Thyroid gland (tissue), 4 donors: ENCODE results near the gene KMT2D.

Experiments
- CTCF ChIP-seq, 6 experiments: fragments of 200-600 bp in 3 of 6; fragments of 450-650 bp in 3 of 6; sonication (generic) in 3 of 6; IDR thresholded peaks; one replicate each; pipeline ENCODE4 v1.5.1; 2016 to 2019; ENCODE audit warnings: antibody characterized with exemption in 6 of 6, mild to moderate bottlenecking in 2 of 6, inconsistent platforms in 1 of 6, moderate library complexity in 1 of 6
- POLR2A ChIP-seq, 2 donors: fragments of 450-650 bp; IDR thresholded peaks; one replicate each; pipeline ENCODE4 v1.6.1; 2017; ENCODE audit warnings: antibody characterized with exemption in 2 of 2, mild to moderate bottlenecking in 2 of 2, moderate library complexity in 1 of 2

DNA sequence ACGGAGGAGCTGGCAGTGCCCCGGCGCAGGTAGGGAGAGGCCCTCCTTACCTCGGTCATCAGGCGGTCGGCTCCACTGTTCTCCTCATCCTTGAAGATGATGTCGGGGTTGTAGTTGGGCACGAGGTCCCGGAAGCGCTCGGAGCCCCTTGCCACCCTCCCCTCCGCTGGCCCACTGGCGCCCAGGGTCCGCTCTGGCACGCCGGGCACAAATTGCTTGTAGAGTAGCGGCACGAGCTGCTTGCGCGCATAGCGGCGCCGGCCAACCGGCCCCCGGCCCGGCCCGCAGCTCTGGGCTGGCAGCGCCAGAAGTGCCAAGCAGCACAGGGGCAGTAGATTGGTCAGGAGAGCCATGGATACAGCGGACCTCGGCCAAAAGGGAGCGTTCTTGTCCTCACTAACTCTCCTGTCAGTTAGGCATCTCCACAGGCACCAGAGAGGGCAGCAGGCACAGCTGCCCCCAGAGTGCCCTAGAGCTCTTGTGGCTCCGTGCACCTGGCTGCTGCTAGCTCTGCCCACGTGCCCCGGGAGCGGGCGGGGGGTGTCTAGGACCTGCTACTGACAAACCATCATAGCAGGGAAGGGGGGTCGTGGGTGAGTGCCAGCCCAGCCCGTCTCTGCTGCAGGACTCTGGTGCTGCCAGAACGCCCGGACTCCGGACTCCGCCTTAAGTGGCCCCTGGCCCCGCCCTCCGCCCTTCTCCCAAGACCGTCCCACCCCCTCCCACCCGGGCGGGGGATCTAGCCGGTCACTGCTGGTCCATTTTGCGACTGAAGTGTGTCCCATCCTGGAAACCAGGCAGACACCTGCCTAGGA lies 33.8 kb upstream of the KMT2D start, which contains the start of gene DHH:
- TF ChIP-seq CTCF (IDR thresholded peaks at IDR 0.05) (no peak), POLR2A (IDR thresholded peaks at IDR 0.05) (no peak)
